ENCODE data around the gene PRKN.

The PRKN gene

DNA sequence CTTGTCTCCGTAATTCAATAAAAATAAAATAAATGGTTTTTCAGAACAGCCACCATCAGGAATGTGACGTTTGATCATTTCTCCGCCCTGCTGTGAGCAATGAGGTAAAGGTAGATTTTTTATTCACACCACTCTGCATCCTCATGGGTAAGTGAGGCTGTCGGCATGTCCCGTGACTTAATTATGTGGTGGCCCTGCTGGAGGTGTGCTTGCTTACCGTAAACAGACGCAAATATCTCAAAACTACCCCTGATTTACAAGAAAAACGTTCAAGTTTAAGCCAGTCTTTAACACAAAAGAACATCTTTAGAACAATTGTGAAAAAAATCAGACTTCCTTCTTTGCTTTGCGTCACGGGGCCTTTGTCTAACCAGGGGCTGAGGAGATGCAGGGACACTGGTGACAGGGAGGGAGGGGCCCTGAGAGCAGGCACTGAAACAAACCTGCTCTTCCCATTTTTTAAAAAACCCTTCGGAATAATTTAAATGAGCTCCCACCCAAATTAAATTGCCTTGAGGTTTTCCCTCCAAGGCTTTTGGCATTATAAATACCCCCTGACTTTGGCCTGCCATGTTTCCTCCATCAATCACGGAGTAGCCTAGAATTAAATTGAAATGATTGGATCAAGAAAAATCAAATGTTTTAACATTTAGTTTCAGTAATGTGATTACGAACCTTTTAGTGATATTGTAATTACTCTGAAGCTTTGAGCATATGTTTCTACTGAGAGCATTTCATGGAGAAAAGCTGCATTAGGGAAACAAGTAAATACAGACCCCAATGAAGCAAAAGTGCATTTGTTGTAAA lies 13.4 kb downstream of the PRKN start (continued):
- TF ChIP-seq TCF7L2 (IDR thresholded peaks at IDR 0.05; ENCODE audit: borderline replicate concordance, low read depth, low read length) (no peak), ZBTB17 (tag by site-specific recombination; IDR thresholded peaks at IDR 0.05) (no peak), HOXD13 (CRISPR knock-in tag; IDR thresholded peaks at IDR 0.05; ENCODE audit: borderline replicate concordance) (no peak)
- TF ChIP-seq, protein P1, sequence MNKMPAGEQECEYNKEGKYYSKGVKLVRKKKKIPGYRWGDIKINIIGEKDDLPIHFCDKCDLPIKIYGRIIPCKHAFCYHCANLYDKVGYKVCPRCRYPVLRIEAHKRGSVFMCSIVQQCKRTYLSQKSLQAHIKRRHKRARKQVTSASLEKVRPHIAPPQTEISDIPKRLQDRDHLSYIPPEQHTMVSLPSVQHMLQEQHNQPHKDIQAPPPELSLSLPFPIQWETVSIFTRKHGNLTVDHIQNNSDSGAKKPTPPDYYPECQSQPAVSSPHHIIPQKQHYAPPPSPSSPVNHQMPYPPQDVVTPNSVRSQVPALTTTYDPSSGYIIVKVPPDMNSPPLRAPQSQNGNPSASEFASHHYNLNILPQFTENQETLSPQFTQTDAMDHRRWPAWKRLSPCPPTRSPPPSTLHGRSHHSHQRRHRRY (tag by site-specific recombination; IDR thresholded peaks at IDR 0.05): no peak

DNA sequence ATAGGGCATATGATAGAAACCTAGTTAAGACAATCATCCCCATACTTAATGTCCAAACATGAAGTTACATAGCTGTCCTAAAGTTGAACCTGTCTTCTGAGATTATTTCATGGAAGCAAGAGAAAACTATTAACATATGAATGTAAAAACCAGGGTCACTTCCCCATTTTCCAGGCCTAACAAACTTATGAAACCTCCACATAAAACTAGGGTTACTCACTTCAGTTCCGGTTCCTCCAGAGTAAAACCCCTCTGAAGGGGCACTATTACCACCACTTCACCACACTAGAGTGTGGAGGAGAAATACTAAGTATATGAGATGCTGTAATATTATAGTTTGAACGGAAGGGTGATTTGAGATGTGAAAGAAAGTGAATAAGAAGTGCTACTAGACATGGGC lies 14.9 kb downstream of the PRKN start:
- Histone ChIP-seq H3K4me3 (ENCODE audit: low read depth, low read length) (no peak overlapping the region), H3K4me1 (ENCODE audit: control insufficient read depth, insufficient read depth, low read length) (no peaks in the 10 kb centered on the region), H3K9me3 (ENCODE audit: control insufficient read depth, insufficient read depth, low read depth, low read length) (no peaks in the 10 kb centered on the region), H3K27ac (ENCODE audit: extremely low read depth, low read depth, low read length) (no peak overlapping the region), H3K36me3 (ENCODE audit: control insufficient read depth in 2 of 2, insufficient read depth in 1 of 2, low read length in 2 of 2) (no peaks in the 10 kb centered on the region)
- ChIA-PET POLR2A (no interaction called here), CTCF (no interaction called here)
- TF ChIP-seq ZNF404 (tag by site-specific recombination; IDR thresholded peaks at IDR 0.05) (no peak), SP7 (tag by site-specific recombination; IDR thresholded peaks at IDR 0.05) (no peak), GLI2 (tag by site-specific recombination; IDR thresholded peaks at IDR 0.05; ENCODE audit: borderline replicate concordance, low read depth) (no peak), ZSCAN30 (tag by site-specific recombination; IDR thresholded peaks at IDR 0.05) (no peak), OSR2 (tag by site-specific recombination; IDR thresholded peaks at IDR 0.05) (no peak), ZNF792 (tag by site-specific recombination; IDR thresholded peaks at IDR 0.05) (no peak), GLIS1 (tag by site-specific recombination; IDR thresholded peaks at IDR 0.05) (no peak)
- TF ChIP-seq, protein P2, sequence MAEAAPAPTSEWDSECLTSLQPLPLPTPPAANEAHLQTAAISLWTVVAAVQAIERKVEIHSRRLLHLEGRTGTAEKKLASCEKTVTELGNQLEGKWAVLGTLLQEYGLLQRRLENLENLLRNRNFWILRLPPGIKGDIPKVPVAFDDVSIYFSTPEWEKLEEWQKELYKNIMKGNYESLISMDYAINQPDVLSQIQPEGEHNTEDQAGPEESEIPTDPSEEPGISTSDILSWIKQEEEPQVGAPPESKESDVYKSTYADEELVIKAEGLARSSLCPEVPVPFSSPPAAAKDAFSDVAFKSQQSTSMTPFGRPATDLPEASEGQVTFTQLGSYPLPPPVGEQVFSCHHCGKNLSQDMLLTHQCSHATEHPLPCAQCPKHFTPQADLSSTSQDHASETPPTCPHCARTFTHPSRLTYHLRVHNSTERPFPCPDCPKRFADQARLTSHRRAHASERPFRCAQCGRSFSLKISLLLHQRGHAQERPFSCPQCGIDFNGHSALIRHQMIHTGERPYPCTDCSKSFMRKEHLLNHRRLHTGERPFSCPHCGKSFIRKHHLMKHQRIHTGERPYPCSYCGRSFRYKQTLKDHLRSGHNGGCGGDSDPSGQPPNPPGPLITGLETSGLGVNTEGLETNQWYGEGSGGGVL (tag by site-specific recombination; IDR thresholded peaks at IDR 0.05): no peak

DNA sequence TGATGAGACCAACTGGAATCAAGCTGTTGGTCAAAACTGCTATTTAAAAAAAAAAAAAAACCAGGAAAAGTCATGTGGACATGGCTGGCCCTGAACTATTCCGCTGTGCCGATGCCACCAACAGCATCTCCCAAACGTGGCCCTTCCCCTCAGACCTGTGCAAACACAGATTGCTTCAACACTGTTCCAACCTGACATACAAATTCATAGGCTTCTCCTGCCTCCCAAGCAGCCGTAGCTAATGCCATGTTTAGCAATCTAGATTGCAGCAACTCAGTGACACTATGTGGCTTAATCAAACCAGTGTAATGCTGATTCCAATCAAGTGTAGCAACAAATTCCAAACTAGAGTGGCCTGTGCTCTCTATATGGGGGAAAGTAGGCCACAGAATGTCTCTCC lies 16.2 kb downstream of the PRKN start:
- TF ChIP-seq ZNF146 (tag by site-specific recombination; IDR thresholded peaks at IDR 0.05) (no peak), ZNF501 (tag by site-specific recombination; IDR thresholded peaks at IDR 0.05) (no peak)
- Histone ChIP-seq H3K27ac (ENCODE audit: extremely low read depth, low read depth, low read length) (no peak overlapping the region), H3K4me3 (ENCODE audit: low read depth, low read length) (no peak overlapping the region), H3K36me3 (ENCODE audit: control insufficient read depth in 2 of 2, insufficient read depth in 1 of 2, low read length in 2 of 2) (no peaks in the 10 kb centered on the region), H3K4me1 (ENCODE audit: control insufficient read depth, insufficient read depth, low read length) (no peaks in the 10 kb centered on the region), H3K9me3 (ENCODE audit: control insufficient read depth, insufficient read depth, low read depth, low read length) (no peaks in the 10 kb centered on the region)
- POLR2A ChIA-PET: no interaction called here
- CTCF ChIA-PET: interaction anchor here (0.6 kb wide), 1 partner anchor 10 kb away, joined by 3 read pairs; no protein-coding TSS in a partner anchor

- ChIA-PET CTCF (interaction anchor here (0.6 kb wide), 1 partner anchor 9 kb away, joined by 3 read pairs; no protein-coding TSS in a partner anchor), POLR2A (no interaction called here)
- Histone ChIP-seq H3K4me1 (ENCODE audit: control insufficient read depth, insufficient read depth, low read length) (no peaks in the 10 kb centered on the region), H3K36me3 (ENCODE audit: control insufficient read depth in 2 of 2, insufficient read depth in 1 of 2, low read length in 2 of 2) (no peaks in the 10 kb centered on the region), H3K9me3 (ENCODE audit: control insufficient read depth, insufficient read depth, low read depth, low read length) (no peaks in the 10 kb centered on the region), H3K27ac (ENCODE audit: extremely low read depth, low read depth, low read length) (no peak overlapping the region), H3K4me3 (ENCODE audit: low read depth, low read length) (no peak overlapping the region)
- TF ChIP-seq ZNF843 (tag by site-specific recombination; IDR thresholded peaks at IDR 0.05): no peak
Observed at GRCh38 chr6:162710936-162711335, 16.6 kb downstream of the PRKN start.
